ENCODE measurements around the gene DNAJC5.

The DNAJC5 gene

DNA sequence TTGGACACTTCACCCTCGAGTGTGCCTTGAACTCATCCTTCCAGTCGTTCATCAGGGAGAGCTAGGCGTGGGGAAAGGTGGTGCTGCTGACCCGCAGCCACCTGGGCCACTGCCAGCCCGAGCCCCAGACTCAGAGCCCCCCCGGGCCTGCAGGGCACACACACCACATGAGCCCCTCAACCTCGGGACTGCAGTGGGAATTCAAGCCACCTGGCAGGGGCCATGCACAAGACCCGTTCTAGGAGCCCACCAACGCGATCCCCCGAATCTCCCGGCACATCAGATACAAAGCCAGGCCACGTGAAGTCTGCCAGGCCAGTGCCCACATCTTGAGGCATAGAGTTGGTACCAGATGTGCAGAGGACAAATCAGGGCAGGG, 72.0 kb downstream of the DNAJC5 start:
- Histone ChIP-seq H3K4me1 (ENCODE audit: insufficient read depth, low read length, severe bottlenecking) (peaks cover 16% of the 10 kb centered on the region), H3F3A (ENCODE audit: insufficient read depth, low read length) (no peaks in the 10 kb centered on the region), H3K9me3 (ENCODE audit: low read length) (no peaks in the 10 kb centered on the region), H3K27me3 (ENCODE audit: insufficient read depth, low read length) (no peaks in the 10 kb centered on the region), H4K20me1 (ENCODE audit: insufficient read depth, low read length) (no peaks in the 10 kb centered on the region), H3K79me2 (ENCODE audit: insufficient read depth, low read length) (no peaks in the 10 kb centered on the region), H3K4me2 (ENCODE audit: low read length) (no peak overlapping the region), H2AFZ (ENCODE audit: low read length) (no peak overlapping the region), H3K9me2 (ENCODE audit: low read depth, low read length) (no peaks in the 10 kb centered on the region), H3K27ac (ENCODE audit: low read depth, low read length, poor library complexity, severe bottlenecking) (no peak overlapping the region), H3K4me3 (ENCODE audit: low read depth, low read length, poor library complexity, severe bottlenecking) (no peak overlapping the region), H3K9ac (ENCODE audit: low read length) (no peak overlapping the region), H3K36me3 (ENCODE audit: insufficient read depth, low read length) (peaks cover 52% of the 10 kb centered on the region)
- no peak for TF ChIP-seq EZH2 (IDR thresholded peaks at IDR 0.05; ENCODE audit: borderline replicate concordance, low read length)
- TF ChIP-seq, protein P1, sequence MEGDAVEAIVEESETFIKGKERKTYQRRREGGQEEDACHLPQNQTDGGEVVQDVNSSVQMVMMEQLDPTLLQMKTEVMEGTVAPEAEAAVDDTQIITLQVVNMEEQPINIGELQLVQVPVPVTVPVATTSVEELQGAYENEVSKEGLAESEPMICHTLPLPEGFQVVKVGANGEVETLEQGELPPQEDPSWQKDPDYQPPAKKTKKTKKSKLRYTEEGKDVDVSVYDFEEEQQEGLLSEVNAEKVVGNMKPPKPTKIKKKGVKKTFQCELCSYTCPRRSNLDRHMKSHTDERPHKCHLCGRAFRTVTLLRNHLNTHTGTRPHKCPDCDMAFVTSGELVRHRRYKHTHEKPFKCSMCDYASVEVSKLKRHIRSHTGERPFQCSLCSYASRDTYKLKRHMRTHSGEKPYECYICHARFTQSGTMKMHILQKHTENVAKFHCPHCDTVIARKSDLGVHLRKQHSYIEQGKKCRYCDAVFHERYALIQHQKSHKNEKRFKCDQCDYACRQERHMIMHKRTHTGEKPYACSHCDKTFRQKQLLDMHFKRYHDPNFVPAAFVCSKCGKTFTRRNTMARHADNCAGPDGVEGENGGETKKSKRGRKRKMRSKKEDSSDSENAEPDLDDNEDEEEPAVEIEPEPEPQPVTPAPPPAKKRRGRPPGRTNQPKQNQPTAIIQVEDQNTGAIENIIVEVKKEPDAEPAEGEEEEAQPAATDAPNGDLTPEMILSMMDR (IDR thresholded peaks at IDR 0.05; ENCODE audit: low read length) = no peak

GRCh38 chr20:63967330-63968135, 72.6 kb downstream of the DNAJC5 start:
- no peak overlapping the region for H3K9ac ChIP-seq (ENCODE audit: low read length)
- no peaks in the 10 kb centered on the region for H3K9me2 ChIP-seq (ENCODE audit: low read depth, low read length)
- H3K4me3 ChIP-seq (ENCODE audit: low read depth, low read length, poor library complexity, severe bottlenecking) = no peak overlapping the region

DNA sequence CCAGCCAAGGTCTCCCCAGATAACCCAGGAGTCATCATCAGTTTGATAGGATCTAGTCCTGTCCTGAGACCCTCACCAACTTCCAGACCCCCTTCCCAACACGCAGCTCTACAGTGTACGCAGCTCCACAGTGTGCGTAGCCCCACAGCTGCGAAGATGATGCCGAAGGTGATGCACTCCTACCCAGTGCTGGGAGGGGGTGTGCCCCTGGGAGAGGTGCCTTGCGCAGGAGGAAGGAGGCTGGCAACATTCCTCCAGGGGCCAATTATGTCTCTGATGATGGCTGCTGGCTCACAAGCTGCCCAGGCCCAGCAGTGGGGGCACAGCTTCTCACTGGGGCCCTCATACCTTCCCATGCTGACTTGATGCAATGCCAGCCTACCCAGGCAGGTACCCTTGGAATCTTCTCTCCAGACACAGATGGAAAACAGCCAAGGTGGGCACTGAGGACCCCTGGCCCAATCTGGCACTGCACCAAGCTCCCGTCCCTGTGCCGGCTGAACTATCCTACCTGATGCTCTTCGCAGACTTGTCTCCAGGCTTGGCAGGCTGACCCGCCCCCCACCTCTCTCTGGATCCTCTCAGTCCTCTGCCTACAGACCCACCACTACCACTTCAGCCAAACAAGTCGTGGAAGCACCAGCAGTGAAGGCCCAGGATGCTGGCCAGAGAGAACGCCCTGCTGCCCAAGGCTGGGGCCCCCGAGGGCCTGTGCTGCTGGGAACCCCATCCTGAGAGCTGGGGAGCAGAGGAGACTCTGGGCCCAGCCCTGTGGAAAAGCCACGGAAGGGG, 73.4 kb downstream of the DNAJC5 start:
- H3K4me2 ChIP-seq (ENCODE audit: low read length) = peak overlapping the region; percentile 98
- H3K27ac ChIP-seq (ENCODE audit: low read depth, low read length, poor library complexity, severe bottlenecking) = peak overlapping the region; percentile 42
- peak overlapping the region; percentile 91 for H3K4me3 ChIP-seq (ENCODE audit: low read depth, low read length, poor library complexity, severe bottlenecking)

More at GRCh38 chr20:63967330-63968135, 72.6 kb downstream of the DNAJC5 start:
- TF ChIP-seq, protein P1 (IDR thresholded peaks at IDR 0.05; ENCODE audit: low read length) = no peak
- TF ChIP-seq EZH2 (IDR thresholded peaks at IDR 0.05; ENCODE audit: borderline replicate concordance, low read length) = no peak
- Histone ChIP-seq H4K20me1 (ENCODE audit: insufficient read depth, low read length) (no peaks in the 10 kb centered on the region), H3K4me1 (ENCODE audit: insufficient read depth, low read length, severe bottlenecking) (peaks cover 16% of the 10 kb centered on the region), H2AFZ (ENCODE audit: low read length) (no peak overlapping the region), H3K36me3 (ENCODE audit: insufficient read depth, low read length) (peaks cover 48% of the 10 kb centered on the region), H3K79me2 (ENCODE audit: insufficient read depth, low read length) (no peaks in the 10 kb centered on the region), H3K4me2 (ENCODE audit: low read length) (no peak overlapping the region), H3K27me3 (ENCODE audit: insufficient read depth, low read length) (no peaks in the 10 kb centered on the region), H3K9me3 (ENCODE audit: low read length) (no peaks in the 10 kb centered on the region), H3K27ac (ENCODE audit: low read depth, low read length, poor library complexity, severe bottlenecking) (no peak overlapping the region), H3F3A (ENCODE audit: insufficient read depth, low read length) (no peaks in the 10 kb centered on the region)

More for the DNA sequence above, 73.4 kb downstream of the DNAJC5 start:
- Histone ChIP-seq H2AFZ (ENCODE audit: low read length) (no peak overlapping the region), H3K79me2 (ENCODE audit: insufficient read depth, low read length) (no peaks in the 10 kb centered on the region), H3K27me3 (ENCODE audit: insufficient read depth, low read length) (no peaks in the 10 kb centered on the region), H3K36me3 (ENCODE audit: insufficient read depth, low read length) (peaks cover 40% of the 10 kb centered on the region), H3K9me3 (ENCODE audit: low read length) (no peaks in the 10 kb centered on the region), H3K9me2 (ENCODE audit: low read depth, low read length) (no peaks in the 10 kb centered on the region), H3K4me1 (ENCODE audit: insufficient read depth, low read length, severe bottlenecking) (peaks cover 16% of the 10 kb centered on the region), H3F3A (ENCODE audit: insufficient read depth, low read length) (no peaks in the 10 kb centered on the region), H4K20me1 (ENCODE audit: insufficient read depth, low read length) (no peaks in the 10 kb centered on the region), H3K9ac (ENCODE audit: low read length) (peak overlapping the region; percentile 99)
- no peak for TF ChIP-seq EZH2 (IDR thresholded peaks at IDR 0.05; ENCODE audit: borderline replicate concordance, low read length)
- TF ChIP-seq, protein P1 (IDR thresholded peaks at IDR 0.05; ENCODE audit: low read length) = no peak
